ELF-1 (cell line): Measurements from ENCODE around the gene ZMIZ1.
A peak's percentile ranks its signal among the peaks of the same experiment; 100 is the strongest.

Experiments used
- DNase-seq: peaks from one replicate; pipeline ENCODE4 v3.0.0-alpha.2; 2016; ENCODE audit warnings: low read depth, low spot score

ZMIZ1 gene

DNA sequence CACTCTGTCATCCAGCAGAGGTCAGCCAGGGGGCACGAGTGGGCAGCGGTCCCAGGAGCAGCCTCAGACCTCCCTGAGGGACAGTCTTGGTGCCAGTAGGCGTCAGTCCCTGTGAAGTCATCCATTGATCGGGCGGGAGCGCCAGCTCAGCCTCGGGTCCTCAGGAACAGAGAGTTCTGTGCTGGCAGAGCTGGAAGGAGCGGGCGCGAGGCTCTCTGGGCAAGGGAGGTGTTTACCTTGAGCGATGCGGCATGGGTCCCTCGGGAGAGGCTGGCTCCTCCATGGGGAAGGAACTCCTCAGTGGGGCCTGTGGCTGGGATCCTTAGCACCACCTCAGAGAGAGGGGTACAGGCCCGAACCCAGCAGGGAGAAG lies 177.4 kb downstream of the ZMIZ1 start:
- DNase-seq, result no peak

DNA sequence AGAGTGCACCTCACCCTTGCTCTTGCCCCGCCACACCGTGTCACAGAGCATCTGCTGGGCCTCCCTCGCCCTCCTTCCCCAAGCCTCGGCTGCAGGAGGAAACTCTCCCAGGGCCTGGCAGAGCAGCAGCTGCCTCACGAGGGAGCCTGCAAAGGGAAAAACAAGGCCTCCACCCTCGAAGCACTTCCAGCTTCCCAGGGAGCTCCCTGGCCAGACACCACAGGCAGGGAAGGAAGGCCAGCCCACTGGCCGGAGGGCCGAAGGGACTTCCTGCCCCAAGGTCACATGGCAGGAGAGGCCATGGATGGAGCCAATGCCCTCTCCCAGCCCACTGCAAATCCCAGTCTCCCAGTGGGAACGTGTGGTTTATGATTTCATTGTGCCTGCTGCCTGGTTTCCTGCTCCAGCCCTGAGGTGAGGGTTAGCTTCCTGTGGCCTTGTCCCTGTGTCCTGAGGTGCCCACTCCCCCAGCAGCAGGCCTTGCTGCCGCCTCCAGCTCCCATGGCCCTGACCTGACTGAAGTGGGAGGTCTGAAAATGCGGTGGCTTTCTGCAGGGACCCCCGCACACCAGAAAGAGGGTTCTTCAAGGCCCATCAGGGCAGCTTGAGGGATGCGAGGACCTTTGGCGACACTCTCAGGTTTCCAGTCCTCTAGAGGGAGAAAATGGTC lies 178.0 kb downstream of the ZMIZ1 start:
- DNase-seq, result peak; percentile 34

DNA sequence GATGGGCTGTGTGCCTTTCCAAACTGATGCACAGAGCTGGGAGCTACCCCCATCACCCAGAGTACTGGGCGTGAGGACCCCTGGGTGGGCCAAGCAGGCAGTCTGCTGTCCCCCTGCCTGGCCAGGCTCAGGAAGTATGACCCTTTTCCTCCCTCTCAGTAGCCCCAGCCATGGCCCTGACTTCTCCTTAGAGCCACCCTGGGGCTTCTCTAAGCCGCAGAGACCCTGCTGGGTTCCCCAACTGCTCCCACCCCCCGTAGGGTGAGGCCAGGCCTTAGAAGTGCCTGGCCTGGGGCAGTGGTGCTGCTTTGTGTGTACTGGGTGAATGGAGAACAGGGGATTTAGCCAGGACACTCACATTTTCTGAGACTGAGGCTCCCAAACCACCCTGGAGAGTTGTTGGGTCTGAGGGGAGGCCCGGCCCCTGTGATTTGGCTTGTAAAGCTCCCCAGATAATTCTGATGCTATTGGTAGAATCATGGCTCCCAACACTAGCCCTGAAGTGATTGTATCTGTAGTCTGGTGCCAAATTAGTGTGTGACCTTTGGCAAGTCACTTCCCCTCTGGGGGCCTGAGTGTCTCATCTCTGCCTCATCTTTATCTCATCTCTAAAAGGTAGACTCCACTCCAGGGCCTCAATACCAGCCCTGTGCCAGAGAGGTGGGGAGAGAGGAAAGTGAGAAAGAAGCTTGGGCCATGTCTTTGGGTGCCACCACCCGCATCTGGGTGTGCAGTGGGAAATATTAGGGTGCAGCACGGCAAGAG lies 178.8 kb downstream of the ZMIZ1 start:
- no peak for DNase-seq

GRCh38 chr10:79248341-79249185 lies 179.8 kb downstream of the ZMIZ1 start:
- DNase-seq, result peak; percentile 28

DNA sequence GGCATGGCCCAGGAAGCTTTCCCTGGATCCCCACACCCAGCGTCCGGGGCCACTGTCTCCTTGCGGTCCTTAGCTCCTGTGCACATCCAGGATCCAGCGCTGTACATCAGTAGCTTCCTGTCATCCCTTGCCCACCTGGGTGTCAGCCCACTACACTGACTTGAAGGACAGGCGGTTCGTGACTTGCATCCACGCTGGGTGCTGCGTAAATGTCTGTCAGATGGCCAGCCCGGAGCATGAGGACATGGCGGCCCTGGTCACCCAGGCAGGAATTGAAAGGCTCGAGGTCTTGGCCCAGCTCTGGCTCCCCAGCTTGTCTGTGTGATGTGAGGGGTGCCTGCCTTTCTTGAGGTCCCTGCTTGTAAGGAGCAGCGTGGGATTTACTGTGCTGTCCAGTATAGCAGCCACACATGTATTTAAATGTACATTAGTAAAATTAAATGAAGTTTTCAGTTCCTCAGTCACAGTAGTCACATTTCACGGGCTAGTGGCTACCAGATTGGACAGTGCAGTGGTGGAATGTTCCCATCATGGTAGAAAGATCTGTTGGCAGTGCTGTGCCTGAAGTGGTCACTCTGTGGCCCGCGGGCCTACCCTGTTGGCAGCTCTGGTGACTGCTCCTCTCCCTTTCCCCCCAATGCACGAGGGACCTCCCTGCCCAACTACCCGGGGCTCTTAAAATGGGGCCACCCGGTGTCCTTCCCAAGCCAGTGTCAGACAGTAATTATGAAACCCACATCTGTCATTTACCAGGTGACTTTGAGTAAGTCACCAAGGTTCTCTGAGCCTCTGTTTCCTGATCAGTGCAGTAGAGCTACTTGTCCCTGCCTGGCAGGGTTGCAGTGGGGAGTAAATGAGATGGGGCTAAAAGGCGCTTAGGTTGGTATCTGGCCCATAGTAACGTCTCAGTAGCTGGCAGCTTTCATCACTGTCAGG lies 180.7 kb downstream of the ZMIZ1 start:
- no peak for DNase-seq

DNA sequence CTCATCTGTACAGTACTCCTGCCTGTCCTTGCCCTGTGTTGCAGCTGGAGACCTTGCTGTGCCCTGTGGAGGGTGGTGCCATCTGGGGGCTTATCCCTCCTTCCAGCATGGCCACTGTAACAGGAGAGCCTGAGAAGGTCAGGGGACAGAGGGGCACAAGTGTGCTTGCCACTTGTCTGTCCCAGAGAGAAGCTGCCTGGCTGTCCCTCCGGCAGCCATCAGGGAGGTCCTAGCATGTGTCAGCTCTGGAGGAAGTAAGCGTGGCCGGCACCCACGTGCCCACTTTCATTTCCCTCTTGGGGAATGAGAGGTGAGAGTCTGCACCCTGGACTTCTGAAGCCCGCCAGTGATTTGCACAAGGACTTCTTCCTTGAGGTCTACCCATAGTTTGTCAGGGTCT lies 181.5 kb downstream of the ZMIZ1 start:
- no peak for DNase-seq

DNA sequence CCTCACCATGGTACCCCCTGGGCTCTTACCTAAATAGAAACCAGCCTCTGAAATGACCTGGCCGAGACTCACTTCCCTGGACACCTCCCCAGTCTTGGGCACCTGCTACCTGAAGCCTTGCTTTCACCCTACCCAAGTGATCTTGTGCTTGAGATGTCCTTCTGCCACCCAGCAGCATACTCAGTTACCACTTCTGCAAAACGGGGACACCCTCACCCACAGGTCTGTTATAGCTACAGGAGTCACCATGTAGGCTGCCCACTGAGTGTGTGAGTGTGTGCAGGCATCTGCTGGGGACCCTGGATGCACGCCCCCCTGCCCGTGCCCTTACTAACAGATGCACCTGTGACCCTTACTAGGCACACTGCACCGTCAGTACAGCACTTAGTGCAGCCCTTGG lies 183.7 kb downstream of the ZMIZ1 start:
- no peak for DNase-seq

DNA sequence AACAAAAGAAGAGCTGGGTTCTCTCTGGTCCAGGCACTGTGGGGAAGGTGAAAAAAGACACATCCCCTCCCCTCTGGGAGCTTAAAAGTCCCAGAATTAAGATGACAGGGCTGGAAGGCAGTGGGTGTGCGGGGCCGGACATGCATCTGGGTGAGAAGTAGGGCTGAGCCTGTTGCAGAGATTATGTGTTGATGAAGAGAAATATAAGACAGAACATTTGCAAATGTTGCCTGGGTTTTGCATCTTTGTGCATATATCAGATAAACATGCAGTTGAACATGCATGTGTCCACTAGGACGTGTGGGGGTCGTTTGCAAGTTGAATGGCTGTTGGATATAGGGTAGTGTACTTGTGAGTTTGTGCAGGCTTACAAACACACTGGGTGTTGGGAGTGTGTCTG lies 184.2 kb downstream of the ZMIZ1 start:
- DNase-seq, result no peak

DNA sequence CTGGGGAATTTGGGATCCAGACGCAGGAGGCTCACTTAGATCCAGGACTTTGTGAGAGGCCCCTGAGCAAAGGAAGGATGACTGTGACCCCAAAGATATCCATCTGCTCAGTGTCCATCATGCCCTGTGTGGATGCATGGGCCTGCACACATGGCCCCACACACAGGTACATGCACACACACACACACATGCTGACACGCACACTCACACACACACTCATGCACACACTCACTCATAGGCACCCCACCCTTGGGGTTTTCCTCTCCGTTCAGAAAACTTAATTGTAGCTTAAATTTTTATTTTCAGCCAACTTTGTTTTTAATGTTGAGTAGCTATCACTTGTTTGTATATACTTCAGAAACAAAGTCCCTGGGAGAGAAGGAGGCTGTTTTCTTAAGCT lies 184.9 kb downstream of the ZMIZ1 start:
- DNase-seq, result no peak

DNA sequence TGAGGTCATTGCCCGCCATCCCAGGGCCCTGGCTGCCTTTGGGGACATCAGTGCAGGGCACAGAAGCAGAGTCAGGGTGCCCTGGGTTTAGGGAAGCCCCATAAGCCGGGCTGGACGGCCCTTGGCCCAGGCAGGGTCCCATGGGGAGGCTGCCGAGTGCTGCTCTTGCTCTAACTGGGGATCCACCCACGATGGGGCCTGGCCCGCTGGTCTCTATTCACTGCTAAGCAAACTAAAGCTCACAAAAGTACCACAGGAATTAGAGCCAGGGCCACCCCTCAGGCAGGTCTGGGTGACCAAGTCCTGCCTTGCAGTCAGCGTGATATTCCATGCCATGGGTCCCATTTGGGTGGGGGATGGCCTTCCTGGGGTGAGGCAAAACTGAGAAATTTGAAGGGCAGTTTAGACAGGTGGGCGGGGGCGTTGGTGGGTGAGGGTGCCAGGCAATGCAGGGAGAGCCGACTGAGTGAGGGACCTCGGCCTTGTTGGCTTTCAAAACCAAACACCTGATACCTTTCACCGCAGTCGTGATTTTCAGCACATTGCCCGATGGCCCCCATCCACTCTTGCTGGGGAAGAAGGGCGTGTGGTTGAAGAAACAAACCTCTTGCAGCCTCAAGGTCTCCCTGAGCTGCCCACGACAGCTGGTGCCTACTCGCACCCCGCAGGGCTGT lies 185.7 kb downstream of the ZMIZ1 start:
- no peak for DNase-seq

DNA sequence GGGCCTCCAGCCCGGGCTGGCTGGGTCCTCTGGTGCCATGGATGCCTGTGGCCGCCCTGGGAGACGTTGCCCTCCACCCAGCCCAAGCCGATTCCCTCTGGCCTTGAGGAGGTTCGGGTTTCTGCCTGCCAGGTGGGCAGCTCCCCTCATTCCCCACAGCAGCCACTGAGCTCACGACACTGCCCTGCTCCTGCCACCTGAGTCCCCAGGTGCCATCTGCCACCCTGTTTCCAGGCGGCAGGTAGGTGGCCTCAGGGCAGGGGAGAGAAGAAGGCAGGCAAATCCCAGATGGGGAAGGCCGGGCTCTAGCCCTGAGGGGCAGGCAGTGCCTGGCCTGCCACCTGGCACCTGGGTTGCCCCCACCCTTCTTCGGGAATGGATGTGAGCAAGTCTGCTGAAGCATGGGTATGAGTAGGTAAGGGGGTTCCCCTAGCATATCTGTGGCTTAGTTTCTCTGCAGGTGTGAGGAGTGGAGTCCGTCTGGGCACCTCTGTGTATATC lies 186.3 kb downstream of the ZMIZ1 start:
- DNase-seq, result no peak

DNA sequence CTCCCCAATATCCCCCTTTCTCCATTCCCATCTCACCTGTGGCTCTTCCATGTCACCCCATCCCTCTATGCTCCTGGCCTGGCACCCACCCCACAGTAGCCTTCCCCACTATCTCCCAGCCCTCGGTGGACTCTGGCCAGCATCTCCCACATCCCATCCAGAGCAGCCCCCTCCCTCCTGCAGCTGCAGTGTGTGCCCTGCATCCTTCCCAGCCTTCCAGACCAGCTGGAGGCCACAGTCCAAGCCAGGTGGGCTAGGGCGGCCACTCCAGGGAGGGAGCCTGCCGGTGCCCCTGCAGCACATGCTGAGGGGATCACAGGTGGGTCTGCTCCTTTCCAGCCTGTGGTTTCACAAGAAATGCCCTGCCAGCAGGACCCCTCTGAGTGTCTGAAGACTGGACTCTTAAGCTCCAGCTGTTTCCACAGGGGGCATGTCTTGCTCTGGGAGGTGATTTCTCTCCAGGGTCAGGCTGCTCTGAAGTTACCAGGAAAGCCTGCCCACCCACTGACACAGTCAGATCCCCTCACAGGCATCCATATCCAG lies 187.6 kb downstream of the ZMIZ1 start:
- DNase-seq, result no peak

GRCh38 chr10:79258894-79259293 lies 190.1 kb downstream of the ZMIZ1 start:
- peak; percentile 9 for DNase-seq

DNA sequence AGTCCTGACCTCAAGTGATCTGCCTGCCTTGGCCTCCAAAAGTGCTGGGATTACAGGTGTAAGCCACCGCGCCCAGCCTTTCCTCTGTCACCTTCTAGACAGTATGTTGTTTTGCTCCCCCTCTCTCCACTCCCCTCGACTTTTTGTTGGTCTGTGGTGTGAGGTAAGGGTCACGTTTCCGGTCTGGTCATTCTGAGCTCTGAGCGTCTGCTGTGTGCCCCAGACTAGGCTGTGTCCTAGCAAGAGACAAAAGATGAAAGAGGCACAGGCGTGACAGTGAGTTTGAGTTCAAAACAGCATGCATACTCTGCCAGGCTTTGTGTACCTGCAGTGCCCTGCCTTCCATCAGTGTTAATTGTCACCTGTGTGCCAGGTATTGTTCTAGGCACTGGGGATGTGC lies 191.1 kb downstream of the ZMIZ1 start:
- DNase-seq, result no peak

DNA sequence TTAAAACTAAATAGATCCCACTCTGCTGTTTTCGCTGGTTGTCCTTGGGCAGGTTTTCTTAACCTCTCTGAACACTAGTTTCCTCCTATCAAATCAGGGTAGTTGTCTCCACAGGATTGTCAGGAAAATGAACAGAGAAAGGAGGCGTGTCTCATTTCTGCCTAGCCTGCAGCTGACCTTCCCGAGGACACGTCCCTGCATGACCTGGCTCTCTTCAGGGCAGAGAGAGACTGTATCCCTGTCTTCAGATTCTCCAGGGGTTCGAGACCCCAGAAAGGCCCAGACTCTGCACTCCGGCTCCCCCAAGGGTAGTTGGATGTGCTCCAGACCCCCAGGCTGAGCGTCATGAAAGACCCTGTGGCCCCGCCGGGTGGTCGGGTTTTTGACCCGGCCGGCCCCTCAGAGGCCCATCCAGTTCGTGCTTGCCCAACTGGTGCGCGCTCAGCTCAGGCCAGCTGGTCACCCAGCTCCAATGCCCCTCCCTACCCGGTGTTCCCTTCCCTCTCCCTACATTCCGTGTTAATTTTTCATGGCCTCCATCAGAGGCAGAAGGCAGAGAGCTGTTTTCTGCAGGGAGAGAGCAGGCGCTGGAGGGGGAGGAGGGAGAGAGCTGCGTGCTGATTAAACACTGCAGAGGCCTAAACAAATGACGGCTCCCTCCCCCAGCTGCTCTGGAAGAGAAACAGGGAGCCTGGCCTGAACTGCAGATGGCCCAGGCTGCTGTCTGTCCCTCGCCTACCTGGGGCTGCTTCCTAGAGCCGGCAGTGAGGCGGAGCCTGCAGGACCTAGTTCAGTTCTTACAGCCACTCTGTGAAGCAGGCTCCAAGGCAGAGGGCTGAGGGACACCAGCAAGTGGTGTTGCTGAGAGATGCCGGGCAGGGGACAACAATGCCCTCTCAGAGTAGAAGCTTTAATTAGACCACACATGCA lies 192.3 kb downstream of the ZMIZ1 start:
- DNase-seq, result peak; percentile 85

DNA sequence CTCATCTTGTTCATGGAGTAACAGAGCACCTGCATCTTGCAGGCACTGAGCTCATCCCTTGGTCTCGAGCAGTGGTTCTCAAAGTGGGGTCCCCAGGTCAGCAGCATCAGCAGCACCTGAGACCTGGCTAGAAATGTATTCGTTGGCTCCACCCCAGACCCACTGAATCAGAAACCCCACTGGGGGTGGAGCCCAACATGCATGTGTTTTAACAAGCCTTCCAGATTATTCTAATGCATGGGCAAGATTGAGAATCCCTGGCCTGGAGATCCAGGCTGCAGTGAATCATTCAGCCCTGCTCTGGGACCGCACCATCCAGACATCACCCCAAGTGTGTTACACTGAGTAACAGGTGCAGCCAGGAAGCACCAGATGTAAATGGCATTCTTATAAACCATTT lies 193.4 kb downstream of the ZMIZ1 start:
- no peak for DNase-seq

- no peak for DNase-seq
Measured at GRCh38 chr10:79262959-79263746, 194.4 kb downstream of the ZMIZ1 start.

GRCh38 chr10:79263939-79264338 lies 195.2 kb downstream of the ZMIZ1 start:
- DNase-seq, result no peak
